Upper lobe of left lung (tissue), 6 donors: ENCODE measurements around the gene CLIP4. TPM values are rescaled to one million over a fixed set of nuclear protein-coding genes. Genes with fewer than 3 reads are reported as not detected.

ENCODE experiments used
- ATAC-seq, 2 donors: fragments of 200-7000 bp; cut with Tn5 transposase; one replicate each; pipeline ENCODE4 v1.9.1; 2022; ENCODE audit warnings: mild to moderate bottlenecking in 2 of 2, moderate library complexity in 2 of 2; ENCODE audit not compliant: low FRiP score in 2 of 2
- DNase-seq, 2 donors: peaks; one replicate each; pipeline ENCODE4 v3.0.0-alpha.2; 2019 to 2020
- H3K27ac ChIP-seq, 4 donors: fragments of 200-600 bp; sonication (generic); one replicate each; pipeline ENCODE4 v1.5.1; 2016 to 2019
- H3K27me3 ChIP-seq, 4 donors: fragments of 200-600 bp; sonication (generic); one replicate each; pipeline ENCODE4 v1.5.1; 2017 to 2019
- H3K36me3 ChIP-seq, 4 donors: fragments of 200-600 bp; sonication (generic); one replicate each; pipeline ENCODE4 v1.5.1; 2016 to 2019
- H3K4me1 ChIP-seq, 4 donors: fragments of 200-600 bp; sonication (generic); one replicate each; pipeline ENCODE4 v1.5.1; 2018 to 2019
- H3K4me3 ChIP-seq, 4 donors: fragments of 200-600 bp; sonication (generic); one replicate each; pipeline ENCODE4 v1.5.1; 2017 to 2019; ENCODE audit warnings: mild to moderate bottlenecking in 2 of 4, moderate library complexity in 1 of 4
- H3K9me3 ChIP-seq, 4 donors: fragments of 200-600 bp; sonication (generic); one replicate each; pipeline ENCODE4 v1.5.1; 2018 to 2019
- EP300 ChIP-seq, 4 donors: sonication (generic); formaldehyde crosslinking; IDR thresholded peaks; one replicate each; pipeline ENCODE4 v1.5.1; 2017; ENCODE audit warnings: antibody characterized with exemption in 4 of 4, control low read depth in 2 of 4
- POLR2A ChIP-seq, 4 donors: fragments of 450-650 bp; IDR thresholded peaks; one replicate each; pipeline ENCODE4 v1.5.1; 2016 to 2017; ENCODE audit warnings: antibody characterized with exemption in 4 of 4, mild to moderate bottlenecking in 2 of 4
- POLR2AphosphoS5 ChIP-seq, 2 donors: sonication (generic); formaldehyde crosslinking; IDR thresholded peaks; one replicate each; pipeline ENCODE4 v1.5.1; 2017; ENCODE audit warnings: antibody characterized with exemption in 2 of 2
- WGBS, 2 donors: methylation state at CpG; one replicate each; pipeline ENCODE4 v1.1.5; 2017 to 2018; 5-methylcytosine and 5-hydroxymethylcytosine counted together
- total RNA-seq, 6 donors: library from RNA; depleted of rRNA in 4 of 6; stranded (reverse); fragments of >200 nt in 4 of 6; gene quantifications; one replicate each; pipeline versions ENCODE4 v1.1.0 to v1.2.1, GENCODE V29; 2016 to 2021
- TF ChIP-seq, protein P1 (sequence below), 6 experiments: fragments of 450-650 bp in 4 of 6; fragments of 200-600 bp in 2 of 6; sonication (generic) in 2 of 6; IDR thresholded peaks; one replicate each; pipeline ENCODE4 v1.5.1; 2016 to 2019; ENCODE audit warnings: antibody characterized with exemption in 6 of 6
- donor health status: DM: no; HTN: no; CAD: no; lungs with moderate emphysema.
- donor health status: DM: no; HTN: yes; CAD: no; lungs with severe emphysema.

The CLIP4 gene
- total RNA-seq, 6 donors from 2014 or later, result 46.0 to 104 (median 69.5) TPM

DNA sequence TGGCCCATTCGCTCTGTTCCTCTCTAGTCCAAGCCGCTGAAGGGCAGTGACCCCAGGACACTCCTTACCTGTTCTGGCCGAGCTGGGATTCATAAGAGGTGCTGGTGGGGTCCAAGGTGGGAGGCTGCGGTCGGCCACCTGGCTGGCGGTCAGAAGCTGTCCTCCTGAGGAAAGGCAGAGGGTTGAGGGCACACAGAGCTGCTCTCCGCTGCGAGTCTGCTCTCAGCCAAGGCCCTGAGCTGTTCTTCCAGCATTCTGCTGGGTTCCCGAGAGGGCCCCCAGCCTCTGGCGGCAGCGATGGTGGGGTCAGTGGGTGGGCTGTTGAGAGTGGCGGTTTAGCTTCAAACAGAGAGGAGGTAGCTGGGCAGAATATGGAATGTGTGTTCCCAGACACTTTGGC is 44.7 kb upstream of the CLIP4 start:
- no peak overlapping the region for H3K4me3 ChIP-seq
- H3K9me3 ChIP-seq, result no peaks in the 10 kb centered on the region
- ATAC-seq, result no peak
- no peaks in the 10 kb centered on the region for H3K27me3 ChIP-seq
- H3K36me3 ChIP-seq, result no peaks in the 10 kb centered on the region
- DNase-seq, result peak in 1 of 2 donors; percentile 46
- H3K27ac ChIP-seq, result no peak overlapping the region
- H3K4me1 ChIP-seq, result peaks cover 2 to 14% (median 4%) of the 10 kb centered on the region in 4 donors
- WGBS, 2 donors, result 77 to 81% methylated on average over 8 to 12 of the region's 12 CpGs
- TF ChIP-seq EP300 (IDR thresholded peaks at IDR 0.05) (no peak), POLR2AphosphoS5 (IDR thresholded peaks at IDR 0.05) (no peak), POLR2A (IDR thresholded peaks at IDR 0.05) (no peak)
- TF ChIP-seq, protein P1, sequence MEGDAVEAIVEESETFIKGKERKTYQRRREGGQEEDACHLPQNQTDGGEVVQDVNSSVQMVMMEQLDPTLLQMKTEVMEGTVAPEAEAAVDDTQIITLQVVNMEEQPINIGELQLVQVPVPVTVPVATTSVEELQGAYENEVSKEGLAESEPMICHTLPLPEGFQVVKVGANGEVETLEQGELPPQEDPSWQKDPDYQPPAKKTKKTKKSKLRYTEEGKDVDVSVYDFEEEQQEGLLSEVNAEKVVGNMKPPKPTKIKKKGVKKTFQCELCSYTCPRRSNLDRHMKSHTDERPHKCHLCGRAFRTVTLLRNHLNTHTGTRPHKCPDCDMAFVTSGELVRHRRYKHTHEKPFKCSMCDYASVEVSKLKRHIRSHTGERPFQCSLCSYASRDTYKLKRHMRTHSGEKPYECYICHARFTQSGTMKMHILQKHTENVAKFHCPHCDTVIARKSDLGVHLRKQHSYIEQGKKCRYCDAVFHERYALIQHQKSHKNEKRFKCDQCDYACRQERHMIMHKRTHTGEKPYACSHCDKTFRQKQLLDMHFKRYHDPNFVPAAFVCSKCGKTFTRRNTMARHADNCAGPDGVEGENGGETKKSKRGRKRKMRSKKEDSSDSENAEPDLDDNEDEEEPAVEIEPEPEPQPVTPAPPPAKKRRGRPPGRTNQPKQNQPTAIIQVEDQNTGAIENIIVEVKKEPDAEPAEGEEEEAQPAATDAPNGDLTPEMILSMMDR (IDR thresholded peaks at IDR 0.05), result no peak

DNA sequence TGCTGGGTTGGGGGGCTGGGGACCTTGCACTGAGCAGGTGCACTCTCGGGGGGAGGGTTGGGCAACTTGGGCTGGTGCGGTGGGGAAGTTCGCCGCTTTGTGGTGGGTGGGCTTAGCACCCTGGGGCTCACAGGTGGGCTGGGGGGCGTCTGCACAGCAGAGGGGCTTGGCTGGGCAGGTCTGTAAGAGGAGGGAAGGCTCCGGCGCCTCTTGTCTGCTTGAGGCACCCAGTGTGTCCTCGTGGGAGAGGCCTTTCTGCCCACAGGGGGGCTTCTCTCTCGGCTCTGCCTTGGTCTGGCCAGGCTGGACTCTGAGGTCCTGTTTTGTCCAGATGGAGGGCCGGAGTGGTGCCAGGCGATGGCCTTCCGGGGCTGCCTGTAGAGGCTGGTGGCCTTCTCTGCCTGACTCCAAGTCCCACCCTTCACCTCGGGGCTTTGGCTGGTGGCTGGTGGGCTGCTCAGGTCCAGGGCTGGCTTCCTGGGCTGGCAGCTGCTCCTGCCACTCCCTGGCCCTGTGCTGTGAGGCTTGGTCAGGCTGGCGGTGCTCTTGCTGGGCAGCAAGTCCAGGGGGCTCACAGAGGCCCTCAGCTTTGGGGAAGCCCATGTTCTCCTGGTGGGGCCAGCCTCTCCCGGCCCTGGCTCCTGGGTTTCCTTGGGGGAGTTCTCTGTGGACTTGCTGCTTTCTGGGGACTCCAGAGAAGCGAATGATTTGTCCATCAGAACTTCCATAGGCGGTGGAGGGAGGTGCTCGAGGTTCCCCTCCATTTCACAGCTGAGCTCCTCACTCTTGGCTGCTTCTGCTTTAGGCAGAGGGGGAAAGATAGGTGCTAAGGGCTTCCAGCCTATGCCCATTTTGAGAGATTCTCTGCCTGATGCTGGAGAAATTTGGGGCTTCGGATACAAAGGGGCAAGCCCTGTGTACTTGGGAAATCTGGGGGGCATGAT is 43.9 kb upstream of the CLIP4 start:
- Histone ChIP-seq H3K27ac (no peak overlapping the region), H3K4me3 (no peak overlapping the region), H3K4me1 (peaks cover 0 to 10% (median 4%) of the 10 kb centered on the region in 4 donors), H3K9me3 (no peaks in the 10 kb centered on the region), H3K36me3 (no peaks in the 10 kb centered on the region), H3K27me3 (no peaks in the 10 kb centered on the region)
- 83 to 87% methylated on average over 9 to 11 of the region's 19 CpGs for WGBS, 2 donors
- ATAC-seq, result peak in 1 of 2 donors; percentile 3
- no peak for TF ChIP-seq EP300 (IDR thresholded peaks at IDR 0.05)
- TF ChIP-seq POLR2A (IDR thresholded peaks at IDR 0.05), result no peak
- TF ChIP-seq, protein P1 (IDR thresholded peaks at IDR 0.05), result no peak
- no peak for TF ChIP-seq POLR2AphosphoS5 (IDR thresholded peaks at IDR 0.05)
- peak in 1 of 2 donors; percentile 66 for DNase-seq

DNA sequence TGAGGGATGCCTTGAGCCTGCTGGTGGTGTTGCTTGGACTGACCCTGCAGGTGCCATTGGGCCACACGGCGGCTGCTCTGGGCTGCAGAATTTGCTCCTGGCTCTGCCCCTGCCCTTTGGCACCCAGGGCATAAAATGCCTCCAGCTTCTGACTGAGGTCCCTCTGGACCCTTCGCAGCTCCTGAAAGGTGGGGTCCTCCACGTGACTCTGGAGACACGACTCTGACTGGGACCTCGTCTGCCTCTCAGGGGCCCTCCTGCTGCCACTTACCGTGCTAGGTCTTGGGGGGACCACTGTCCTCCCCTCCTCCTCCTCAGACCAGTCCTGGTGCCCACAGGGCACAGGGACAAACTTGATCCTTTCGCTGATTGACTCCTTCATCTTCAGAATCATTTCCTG is 43.0 kb upstream of the CLIP4 start:
- Histone ChIP-seq H3K4me1 (peaks cover 0 to under 1% (median 0%) of the 10 kb centered on the region in 4 donors), H3K4me3 (no peak overlapping the region), H3K9me3 (no peaks in the 10 kb centered on the region), H3K36me3 (no peaks in the 10 kb centered on the region), H3K27ac (no peak overlapping the region), H3K27me3 (no peaks in the 10 kb centered on the region)
- no peak for ATAC-seq
- 92 to 96% methylated on average over 6 to 8 of the region's 8 CpGs for WGBS, 2 donors
- no peak for DNase-seq
- no peak for TF ChIP-seq POLR2A (IDR thresholded peaks at IDR 0.05)

DNA sequence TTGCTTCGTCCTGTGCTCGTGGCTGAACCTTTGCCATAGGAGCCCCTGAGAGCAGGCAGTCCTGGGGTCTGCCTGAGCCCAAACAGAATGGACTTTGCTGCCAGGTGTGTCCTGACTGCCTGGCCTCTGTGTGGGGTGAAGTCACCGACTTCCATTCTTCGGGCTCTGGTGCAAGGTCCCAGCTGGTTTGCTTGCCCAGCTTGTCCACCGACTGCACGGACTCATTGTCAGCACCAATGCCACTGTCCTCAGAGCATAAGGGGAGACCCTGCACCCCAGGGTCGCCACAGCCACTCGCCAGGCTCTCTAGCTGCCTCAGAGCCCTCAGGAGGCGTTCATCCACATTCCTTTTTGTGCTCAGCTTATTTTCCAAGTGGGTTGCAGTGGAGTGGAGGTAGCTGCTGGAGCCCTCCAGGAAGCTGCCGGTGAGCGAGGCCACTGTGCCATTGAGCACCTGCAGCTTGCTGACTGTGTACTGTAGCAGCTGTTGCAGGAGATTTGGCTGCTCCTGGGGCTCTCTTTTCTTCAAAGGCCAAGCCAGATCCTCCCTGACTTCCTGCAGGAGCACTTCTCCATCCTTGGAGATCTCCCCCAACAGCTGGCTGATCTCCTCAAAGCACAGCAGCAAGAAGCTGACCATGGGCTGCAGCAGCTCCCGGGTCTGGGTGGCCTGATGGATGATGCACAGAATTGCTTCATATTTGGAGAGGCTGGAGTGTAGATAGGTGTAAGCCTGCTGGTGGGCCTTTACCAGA is 42.1 kb upstream of the CLIP4 start:
- no peak overlapping the region for H3K4me3 ChIP-seq
- H3K27me3 ChIP-seq, result no peaks in the 10 kb centered on the region
- no peak overlapping the region for H3K27ac ChIP-seq
- no peaks in the 10 kb centered on the region for H3K9me3 ChIP-seq
- TF ChIP-seq POLR2AphosphoS5 (IDR thresholded peaks at IDR 0.05) (no peak), EP300 (IDR thresholded peaks at IDR 0.05) (no peak), POLR2A (IDR thresholded peaks at IDR 0.05) (no peak)
- TF ChIP-seq, protein P1 (IDR thresholded peaks at IDR 0.05), result no peak
- ATAC-seq (no peak), DNase-seq (no peak)
- no peaks in the 10 kb centered on the region for H3K36me3 ChIP-seq
- 77 to 89% methylated on average over 6 to 12 of the region's 12 CpGs for WGBS, 2 donors
- no peaks in the 10 kb centered on the region for H3K4me1 ChIP-seq

DNA sequence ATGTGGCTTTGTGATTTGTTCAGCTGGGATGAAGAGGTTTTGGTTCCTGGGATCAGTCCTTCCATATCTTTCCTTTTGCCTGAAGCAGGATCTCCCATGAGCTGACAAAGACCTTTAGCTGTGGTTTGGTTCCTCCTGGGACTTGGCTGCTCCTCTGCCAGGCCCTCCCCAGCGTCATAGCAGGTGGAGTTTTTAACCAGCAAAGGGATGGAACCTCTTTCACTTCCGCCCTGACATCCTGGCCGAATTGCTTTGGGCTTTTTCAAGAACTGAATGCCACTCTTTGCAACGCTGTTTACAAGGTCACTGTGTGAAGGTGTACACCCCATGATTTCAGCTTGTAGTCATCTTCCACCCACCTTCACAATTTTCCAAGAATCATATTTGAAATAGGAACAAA is 41.3 kb upstream of the CLIP4 start:
- Histone ChIP-seq H3K27ac (no peak overlapping the region), H3K4me1 (no peaks in the 10 kb centered on the region), H3K27me3 (no peaks in the 10 kb centered on the region), H3K9me3 (no peaks in the 10 kb centered on the region), H3K36me3 (no peaks in the 10 kb centered on the region), H3K4me3 (no peak overlapping the region)
- DNase-seq, result no peak
- ATAC-seq, result peak in 1 of 2 donors; percentile 45
- TF ChIP-seq POLR2A (IDR thresholded peaks at IDR 0.05), result no peak
- TF ChIP-seq POLR2AphosphoS5 (IDR thresholded peaks at IDR 0.05), result no peak
- TF ChIP-seq, protein P1 (IDR thresholded peaks at IDR 0.05), result no peak
- TF ChIP-seq EP300 (IDR thresholded peaks at IDR 0.05), result no peak
- WGBS, 2 donors, result 74 to 80% methylated on average over 4 of the region's 4 CpGs
